Activated CD4-positive, alpha-beta T cell treated with anti-CD3 and anti-CD28 coated beads, Interleukin-2, amount 10 ng/mL, durations not matched to agents 7 days and 5 days (primary cell): Measurements from ENCODE around the gene PLCG2. TPM values are rescaled to one million over a fixed set of nuclear protein-coding genes. Genes with fewer than 3 reads are reported as not detected.

Experiments used
- CTCF ChIA-PET: fragments of 350-600 bp; sonication (Branson Sonifier 250); formaldehyde crosslinking; loops from one replicate; lab custom pipeline; 2021; ENCODE audit warnings: antibody characterized with exemption; lab: Charles Lee
- POLR2A ChIA-PET: fragments of 350-600 bp; sonication (Branson Sonifier 250); formaldehyde crosslinking; loops from one replicate; lab custom pipeline; 2021; ENCODE audit warnings: antibody characterized with exemption; lab: Charles Lee
- DNase-seq: peaks from one replicate; pipeline ENCODE4 v3.0.0-alpha.2; 2020
- H3K27ac Mint-ChIP-seq: one replicate; pipeline ENCODE4 v1.8.0; 2021; ENCODE audit warnings: mild to moderate bottlenecking, moderate library complexity, mixed read lengths
- H3K27me3 Mint-ChIP-seq: one replicate; pipeline ENCODE4 v1.8.0; 2021; ENCODE audit warnings: mixed read lengths
- H3K36me3 Mint-ChIP-seq: one replicate; pipeline ENCODE4 v1.8.0; 2021; ENCODE audit warnings: low read depth, mixed read lengths
- H3K4me1 Mint-ChIP-seq: one replicate; pipeline ENCODE4 v1.8.0; 2021; ENCODE audit warnings: mixed read lengths
- H3K4me3 Mint-ChIP-seq: one replicate; pipeline ENCODE4 v1.8.0; 2021; ENCODE audit warnings: mild to moderate bottlenecking, moderate library complexity, mixed read lengths
- H3K9me3 Mint-ChIP-seq: one replicate; pipeline ENCODE4 v1.8.0; 2021; ENCODE audit warnings: mixed read lengths
- total RNA-seq, 2 experiments: library from RNA; stranded (reverse); gene quantifications; one replicate each; pipeline ENCODE4 v1.2.3, GENCODE V29; 2021

PLCG2 gene
- total RNA-seq, 2 experiments from 2014 or later, result 2.6 to 3.1 TPM

- DNase-seq, result no peak
- Mint-ChIP-seq H3K9me3 (no peaks in the 10 kb centered on the region), H3K27me3 (no peaks in the 10 kb centered on the region), H3K4me1 (peaks cover 18% of the 10 kb centered on the region), H3K4me3 (no peak overlapping the region), H3K36me3 (no peaks in the 10 kb centered on the region), H3K27ac (no peak overlapping the region)
- ChIA-PET CTCF (no interaction called here), POLR2A (no interaction called here)
Observed at GRCh38 chr16:81846105-81846504, 67.0 kb downstream of the PLCG2 start.

- Mint-ChIP-seq H3K4me1 (peaks cover 3% of the 10 kb centered on the region), H3K4me3 (no peak overlapping the region), H3K27ac (no peak overlapping the region), H3K27me3 (no peaks in the 10 kb centered on the region), H3K9me3 (no peaks in the 10 kb centered on the region), H3K36me3 (no peaks in the 10 kb centered on the region)
- ChIA-PET POLR2A (interaction anchor here (0.6 kb wide), 1 partner anchor 740 kb away, joined by 3 read pairs; no protein-coding TSS in a partner anchor), CTCF (interaction anchor here (0.6 kb wide), 1 partner anchor 25 kb away, joined by 4 read pairs; no protein-coding TSS in a partner anchor)
- DNase-seq, result no peak
Observed at GRCh38 chr16:81848306-81848853, 69.3 kb downstream of the PLCG2 start.

- DNase-seq, result no peak
Observed at GRCh38 chr16:81850197-81850944, 71.3 kb downstream of the PLCG2 start.

GRCh38 chr16:81852347-81852746 lies 73.3 kb downstream of the PLCG2 start:
- no peak overlapping the region for H3K27ac Mint-ChIP-seq
- ChIA-PET POLR2A (no interaction called here), CTCF (no interaction called here)
- no peaks in the 10 kb centered on the region for H3K36me3 Mint-ChIP-seq
- H3K9me3 Mint-ChIP-seq, result no peaks in the 10 kb centered on the region
- no peak overlapping the region for H3K4me3 Mint-ChIP-seq
- no peaks in the 10 kb centered on the region for H3K4me1 Mint-ChIP-seq
- H3K27me3 Mint-ChIP-seq, result no peaks in the 10 kb centered on the region
- no peak for DNase-seq

More at GRCh38 chr16:81850197-81850944, 71.3 kb downstream of the PLCG2 start:
- Mint-ChIP-seq H3K36me3 (no peaks in the 10 kb centered on the region), H3K9me3 (no peaks in the 10 kb centered on the region), H3K4me1 (no peaks in the 10 kb centered on the region), H3K4me3 (no peak overlapping the region), H3K27me3 (no peaks in the 10 kb centered on the region), H3K27ac (no peak overlapping the region)
- POLR2A ChIA-PET, result no interaction called here
- CTCF ChIA-PET, result no interaction called here

DNA sequence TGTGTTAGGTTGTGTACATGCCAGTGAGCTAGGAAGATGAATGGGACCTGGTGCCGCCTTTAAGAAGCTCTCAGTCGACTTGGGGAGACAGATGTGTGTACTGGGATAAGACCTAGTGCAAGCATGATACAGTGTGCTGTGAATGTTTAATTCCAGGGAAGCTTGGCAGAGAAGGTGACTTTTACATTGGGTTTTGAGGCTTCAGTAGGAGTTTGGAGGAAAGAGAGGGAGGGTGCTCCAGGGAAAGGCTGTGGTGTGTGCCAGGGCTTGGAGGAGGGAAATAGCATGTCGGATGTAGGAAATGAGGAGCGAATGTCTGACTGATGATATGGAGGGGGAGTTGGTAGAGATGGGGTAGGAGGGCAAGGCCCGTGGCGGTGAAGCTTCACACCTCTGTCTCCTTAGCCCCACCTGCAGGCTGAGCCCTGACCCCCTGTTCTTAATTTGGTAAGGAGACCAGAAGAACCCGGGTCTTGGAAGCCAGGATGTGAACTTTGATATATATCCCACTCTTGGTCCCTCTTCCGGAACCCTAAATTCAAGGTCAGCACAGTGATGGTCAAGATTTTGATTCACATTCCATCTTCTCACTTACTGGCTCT lies 76.6 kb downstream of the PLCG2 start:
- H3K27me3 Mint-ChIP-seq, result no peaks in the 10 kb centered on the region
- H3K36me3 Mint-ChIP-seq, result no peaks in the 10 kb centered on the region
- ChIA-PET CTCF (no interaction called here), POLR2A (no interaction called here)
- H3K27ac Mint-ChIP-seq, result no peak overlapping the region
- no peaks in the 10 kb centered on the region for H3K9me3 Mint-ChIP-seq
- H3K4me3 Mint-ChIP-seq, result no peak overlapping the region
- H3K4me1 Mint-ChIP-seq, result no peaks in the 10 kb centered on the region
- no peak for DNase-seq

GRCh38 chr16:81860287-81861266 lies 81.5 kb downstream of the PLCG2 start:
- no peaks in the 10 kb centered on the region for H3K9me3 Mint-ChIP-seq
- POLR2A ChIA-PET, result interaction anchor here (0.7 kb wide), 1 partner anchor 74 kb away, joined by 9 read pairs; no protein-coding TSS in a partner anchor
- no peak overlapping the region for H3K4me3 Mint-ChIP-seq
- peaks cover 7% of the 10 kb centered on the region for H3K4me1 Mint-ChIP-seq
- H3K36me3 Mint-ChIP-seq, result no peaks in the 10 kb centered on the region
- CTCF ChIA-PET, result interaction anchor here (0.7 to 1.8 kb wide), 2 partner anchors 9 to 69 kb away, joined by 3 to 4 read pairs; no protein-coding TSS in a partner anchor
- H3K27ac Mint-ChIP-seq, result no peak overlapping the region
- no peaks in the 10 kb centered on the region for H3K27me3 Mint-ChIP-seq
- no peak for DNase-seq

GRCh38 chr16:81861503-81861902 lies 82.4 kb downstream of the PLCG2 start:
- POLR2A ChIA-PET, result interaction anchor here (0.7 kb wide), 1 partner anchor 75 kb away, joined by 9 read pairs; no protein-coding TSS in a partner anchor
- no peak for DNase-seq
- no peak overlapping the region for H3K27ac Mint-ChIP-seq
- H3K4me3 Mint-ChIP-seq, result no peak overlapping the region
- no peaks in the 10 kb centered on the region for H3K27me3 Mint-ChIP-seq
- no peaks in the 10 kb centered on the region for H3K36me3 Mint-ChIP-seq
- H3K9me3 Mint-ChIP-seq, result no peaks in the 10 kb centered on the region
- CTCF ChIA-PET, result interaction anchor here (1.8 kb wide), 1 partner anchor 8 kb away, joined by 4 read pairs; no protein-coding TSS in a partner anchor
- peaks cover 7% of the 10 kb centered on the region for H3K4me1 Mint-ChIP-seq

- POLR2A ChIA-PET, result no interaction called here
- H3K9me3 Mint-ChIP-seq, result no peaks in the 10 kb centered on the region
- DNase-seq, result no peak
- H3K27me3 Mint-ChIP-seq, result no peaks in the 10 kb centered on the region
- CTCF ChIA-PET, result interaction anchor here (1.8 kb wide), 1 partner anchor 8 kb away, joined by 4 read pairs; no protein-coding TSS in a partner anchor
- peaks cover 7% of the 10 kb centered on the region for H3K4me1 Mint-ChIP-seq
- no peak overlapping the region for H3K27ac Mint-ChIP-seq
- no peaks in the 10 kb centered on the region for H3K36me3 Mint-ChIP-seq
- H3K4me3 Mint-ChIP-seq, result no peak overlapping the region
Observed at GRCh38 chr16:81861915-81862314, 82.8 kb downstream of the PLCG2 start.

- Mint-ChIP-seq H3K9me3 (no peaks in the 10 kb centered on the region), H3K27me3 (no peaks in the 10 kb centered on the region), H3K4me3 (no peak overlapping the region), H3K27ac (no peak overlapping the region), H3K4me1 (peaks cover 7% of the 10 kb centered on the region), H3K36me3 (no peaks in the 10 kb centered on the region)
- no peak for DNase-seq
- POLR2A ChIA-PET, result no interaction called here
- CTCF ChIA-PET, result interaction anchor here (2.5 kb wide), 1 partner anchor 10 kb away, joined by 9 read pairs; no protein-coding TSS in a partner anchor
Observed at GRCh38 chr16:81863630-81864352, 84.7 kb downstream of the PLCG2 start.

DNA sequence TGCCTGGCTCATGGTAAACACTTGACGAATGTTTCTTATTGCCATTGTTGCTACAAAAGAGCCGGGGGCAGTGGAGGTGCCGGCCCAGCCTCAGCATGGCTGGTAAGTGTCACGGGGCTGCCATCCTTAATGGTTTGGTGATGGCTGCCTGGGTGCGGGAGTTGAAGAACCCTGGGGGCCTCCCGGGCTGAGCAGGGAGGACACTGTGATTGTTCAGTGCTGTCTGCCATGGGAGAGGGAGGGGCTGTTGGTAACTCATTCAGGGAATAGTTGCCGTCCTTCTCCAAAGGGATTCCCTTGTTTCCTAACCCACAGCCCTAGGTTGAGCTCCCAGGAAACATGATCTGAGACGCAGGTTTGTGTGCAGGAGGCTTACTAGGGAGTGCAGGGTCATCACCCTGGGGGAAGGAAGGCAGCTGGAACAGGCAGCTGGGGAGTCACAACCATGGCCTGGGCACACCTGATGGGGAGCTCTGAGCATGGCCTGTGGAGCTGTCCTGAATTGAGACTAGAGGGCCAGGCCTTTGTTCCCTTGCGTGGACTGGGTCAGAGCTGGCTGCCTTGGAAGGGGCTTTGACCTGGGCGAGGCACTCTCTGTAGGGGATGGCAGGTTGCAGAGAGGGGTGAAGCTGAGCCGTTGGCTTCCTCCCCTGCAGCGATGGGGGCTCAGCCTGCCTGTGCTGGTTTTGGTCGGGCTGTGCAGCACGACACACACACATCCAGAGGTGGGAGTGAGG lies 85.7 kb downstream of the PLCG2 start:
- no peak for DNase-seq
- Mint-ChIP-seq H3K27ac (no peak overlapping the region), H3K4me1 (peaks cover 7% of the 10 kb centered on the region), H3K9me3 (no peaks in the 10 kb centered on the region), H3K36me3 (no peaks in the 10 kb centered on the region), H3K4me3 (no peak overlapping the region), H3K27me3 (no peaks in the 10 kb centered on the region)
- CTCF ChIA-PET, result interaction anchor here (2.5 kb wide), 1 partner anchor 9 kb away, joined by 9 read pairs; no protein-coding TSS in a partner anchor
- POLR2A ChIA-PET, result no interaction called here

DNA sequence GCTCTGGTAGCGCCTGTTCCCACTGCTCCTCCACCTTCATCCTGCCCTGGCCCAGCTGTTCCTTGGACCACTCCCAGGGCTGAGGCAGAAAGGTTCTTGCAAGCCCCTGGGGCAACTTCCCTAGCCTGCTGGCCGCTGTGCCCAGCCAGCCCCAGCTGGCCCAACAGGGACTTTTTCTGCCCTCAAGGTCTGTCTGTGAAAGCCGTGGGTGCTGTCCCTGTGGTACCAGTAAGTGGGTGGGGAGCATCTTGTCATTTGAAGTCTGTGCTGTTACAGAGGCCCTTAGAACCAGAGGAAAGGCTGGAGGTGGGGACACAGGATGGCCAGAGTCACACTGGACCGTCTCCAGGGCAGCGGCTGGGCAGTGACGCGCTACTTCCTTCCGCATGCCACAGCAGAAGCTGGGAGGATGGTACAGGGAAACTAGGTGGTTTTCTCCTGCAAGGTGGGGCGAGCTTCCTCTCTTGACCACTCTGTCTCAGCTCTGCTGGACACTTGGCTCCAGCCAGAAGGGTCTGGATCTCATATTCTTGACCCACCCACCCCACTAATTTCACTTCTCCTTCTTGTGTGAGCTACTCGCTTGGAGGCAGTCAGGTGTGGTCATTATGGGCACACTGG lies 87.8 kb downstream of the PLCG2 start:
- CTCF ChIA-PET, result no interaction called here

More for the DNA sequence above, 87.8 kb downstream of the PLCG2 start:
- Mint-ChIP-seq H3K4me1 (no peaks in the 10 kb centered on the region), H3K27ac (no peak overlapping the region), H3K4me3 (no peak overlapping the region), H3K27me3 (no peaks in the 10 kb centered on the region), H3K9me3 (no peaks in the 10 kb centered on the region), H3K36me3 (no peaks in the 10 kb centered on the region)
- POLR2A ChIA-PET, result no interaction called here
- DNase-seq, result no peak
